Lower lobe of right lung (tissue), 2 donors: ENCODE results near the gene DPP10. TPM values are rescaled to one million over a fixed set of nuclear protein-coding genes. Genes with fewer than 3 reads are reported as not detected.

Experiments used
- ATAC-seq, 2 donors: fragments of 200-7000 bp; cut with Tn5 transposase; one replicate each; pipeline ENCODE4 v1.9.1; 2020 to 2022; ENCODE audit warnings: mild to moderate bottlenecking in 2 of 2, moderate library complexity in 2 of 2
- DNase-seq: peaks from one replicate; pipeline ENCODE4 v3.0.0-alpha.2; 2020
- H3K27ac ChIP-seq: fragments of 200-600 bp; one replicate; pipeline ENCODE4 v1.8.0; 2022
- H3K27me3 ChIP-seq: fragments of 200-600 bp; one replicate; pipeline ENCODE4 v1.8.0; 2022; ENCODE audit warnings: low read depth
- H3K36me3 ChIP-seq: fragments of 200-600 bp; one replicate; pipeline ENCODE4 v1.8.0; 2022; ENCODE audit warnings: mild to moderate bottlenecking
- H3K4me1 ChIP-seq: fragments of 200-600 bp; one replicate; pipeline ENCODE4 v1.8.0; 2022
- H3K4me3 ChIP-seq: fragments of 200-600 bp; one replicate; pipeline ENCODE4 v1.8.0; 2022; ENCODE audit warnings: mild to moderate bottlenecking
- H3K9me3 ChIP-seq: fragments of 200-600 bp; one replicate; pipeline ENCODE4 v1.8.0; 2022
- CTCF ChIP-seq: fragments of 200-600 bp; IDR thresholded peaks from one replicate; pipeline ENCODE4 v1.8.0; 2022; ENCODE audit warnings: antibody characterized with exemption, mild to moderate bottlenecking
- intact Hi-C: fragments of 100-400 bp; cut with DNase I; formaldehyde crosslinking; loops from one replicate; pipeline ENCODE4 v1.11.0; 2022
- total RNA-seq: library from RNA; stranded (reverse); fragmentation: NEBNext Ultra II Directional; extraction: Animal tissue kit (Norgen Biotek cat#: 25700); gene quantifications from one replicate; pipeline ENCODE4 v1.2.1, GENCODE V29; 2021
- donor health status: DM: no; HTN: yes; CAD: no; lungs with severe emphysema.

The DPP10 gene
- total RNA-seq, 1 donor from 2014 or later, result 0.80 TPM

GRCh38 chr2:114787486-114787885 is 345.0 kb downstream of the DPP10 start:
- ATAC-seq (no peak), DNase-seq (no peak)
- Histone ChIP-seq H3K27me3 (no peaks in the 10 kb centered on the region), H3K9me3 (no peaks in the 10 kb centered on the region), H3K4me3 (no peak overlapping the region), H3K4me1 (no peaks in the 10 kb centered on the region), H3K27ac (no peak overlapping the region), H3K36me3 (no peaks in the 10 kb centered on the region)
- intact Hi-C loops, result no loop called here
- no peak for TF ChIP-seq CTCF

- no peak for ATAC-seq
- Histone ChIP-seq H3K4me1 (no peaks in the 10 kb centered on the region), H3K27me3 (no peaks in the 10 kb centered on the region), H3K27ac (no peak overlapping the region), H3K9me3 (no peaks in the 10 kb centered on the region), H3K36me3 (no peaks in the 10 kb centered on the region), H3K4me3 (no peak overlapping the region)
- intact Hi-C loops, result no loop called here
- no peak for TF ChIP-seq CTCF
- DNase-seq, result no peak
Measured at GRCh38 chr2:114789989-114790388, 347.5 kb downstream of the DPP10 start.

- DNase-seq (no peak), ATAC-seq (no peak)
- no peaks in the 10 kb centered on the region for H3K4me1 ChIP-seq
- intact Hi-C loops, result no loop called here
- no peak overlapping the region for H3K27ac ChIP-seq
- H3K4me3 ChIP-seq, result no peak overlapping the region
- no peaks in the 10 kb centered on the region for H3K27me3 ChIP-seq
- no peaks in the 10 kb centered on the region for H3K9me3 ChIP-seq
- TF ChIP-seq CTCF, result no peak
- no peaks in the 10 kb centered on the region for H3K36me3 ChIP-seq
Measured at GRCh38 chr2:114797540-114797939, 355.1 kb downstream of the DPP10 start.

GRCh38 chr2:114797942-114798341 is 355.5 kb downstream of the DPP10 start:
- TF ChIP-seq CTCF, result no peak
- no peaks in the 10 kb centered on the region for H3K4me1 ChIP-seq
- no peak for ATAC-seq

GRCh38 chr2:114800371-114800770 is 357.9 kb downstream of the DPP10 start:
- Histone ChIP-seq H3K36me3 (no peaks in the 10 kb centered on the region), H3K9me3 (no peaks in the 10 kb centered on the region), H3K4me3 (no peak overlapping the region), H3K27ac (no peak overlapping the region), H3K27me3 (no peaks in the 10 kb centered on the region), H3K4me1 (no peaks in the 10 kb centered on the region)
- intact Hi-C loops, result no loop called here
- ATAC-seq (no peak), DNase-seq (no peak)
- no peak for TF ChIP-seq CTCF

More at GRCh38 chr2:114797942-114798341, 355.5 kb downstream of the DPP10 start:
- Histone ChIP-seq H3K27ac (no peak overlapping the region), H3K4me3 (no peak overlapping the region), H3K9me3 (no peaks in the 10 kb centered on the region), H3K36me3 (no peaks in the 10 kb centered on the region), H3K27me3 (no peaks in the 10 kb centered on the region)
- DNase-seq, result no peak
- intact Hi-C loops, result no loop called here

GRCh38 chr2:114805195-114805594 is 362.8 kb downstream of the DPP10 start:
- Histone ChIP-seq H3K27me3 (no peaks in the 10 kb centered on the region), H3K4me3 (no peak overlapping the region), H3K27ac (no peak overlapping the region), H3K36me3 (no peaks in the 10 kb centered on the region), H3K4me1 (no peaks in the 10 kb centered on the region), H3K9me3 (no peaks in the 10 kb centered on the region)
- ATAC-seq (peak in 1 of 2 donors; percentile 63), DNase-seq (no peak)
- TF ChIP-seq CTCF, result no peak
- intact Hi-C loops, result no loop called here
